ENCODE measurements around the gene TGFB3.

TGFB3 gene

GRCh38 chr14:75970989-75971388 is 10.8 kb downstream of the TGFB3 start:
- POLR2A ChIA-PET: no interaction called here
- DNase-seq (ENCODE audit: extremely low spot score): no peak
- TF ChIP-seq SP1 (IDR thresholded peaks at IDR 0.05): no peak
- no peak for TF ChIP-seq TARDBP (IDR thresholded peaks at IDR 0.05)
- TF ChIP-seq FOXK2 (IDR thresholded peaks at IDR 0.05): no peak
- TF ChIP-seq NFRKB (IDR thresholded peaks at IDR 0.05): no peak
- TF ChIP-seq ARNT (IDR thresholded peaks at IDR 0.05): no peak
- TF ChIP-seq FOXM1 (IDR thresholded peaks at IDR 0.05; ENCODE audit: borderline replicate concordance): no peak
- no peak for TF ChIP-seq CTBP1 (IDR thresholded peaks at IDR 0.05; ENCODE audit: borderline replicate concordance)
- TF ChIP-seq SUZ12 (IDR thresholded peaks at IDR 0.05): no peak
- TF ChIP-seq L3MBTL2 (conservative IDR thresholded peaks at IDR 0.05): no peak
- TF ChIP-seq ZNF384 (IDR thresholded peaks at IDR 0.05): no peak
- TF ChIP-seq LEF1 (IDR thresholded peaks at IDR 0.05; ENCODE audit: borderline replicate concordance): no peak
- TF ChIP-seq BHLHE40 (IDR thresholded peaks at IDR 0.05; ENCODE audit: borderline replicate concordance): no peak
- TF ChIP-seq HDGF (IDR thresholded peaks at IDR 0.05; ENCODE audit: borderline replicate concordance): no peak
- TF ChIP-seq ELF4 (IDR thresholded peaks at IDR 0.05): no peak
- CTCF ChIA-PET: interaction anchor here (0.6 kb wide), 1 partner anchor 260 kb away, joined by 6 read pairs; no protein-coding TSS in a partner anchor

GRCh38 chr14:75969891-75970290 is 11.9 kb downstream of the TGFB3 start:
- TF ChIP-seq FOXA1 (IDR thresholded peaks at IDR 0.05): no peak
- no peak for TF ChIP-seq L3MBTL2 (conservative IDR thresholded peaks at IDR 0.05)
- no peak for TF ChIP-seq ZNF384 (IDR thresholded peaks at IDR 0.05)
- peak; percentile 40; the same call in 1 of the 2 replicates for TF ChIP-seq PKNOX1 (IDR thresholded peaks at IDR 0.05)
- no peak for TF ChIP-seq ELF4 (IDR thresholded peaks at IDR 0.05)
- no peak for DNase-seq (ENCODE audit: extremely low spot score)
- POLR2A ChIA-PET: no interaction called here
- CTCF ChIA-PET: no interaction called here

GRCh38 chr14:75969126-75969525 is 12.7 kb downstream of the TGFB3 start:
- TF ChIP-seq FOXK2 (IDR thresholded peaks at IDR 0.05) (no peak), SP1 (IDR thresholded peaks at IDR 0.05) (no peak), LEF1 (IDR thresholded peaks at IDR 0.05; ENCODE audit: borderline replicate concordance) (no peak), CTBP1 (IDR thresholded peaks at IDR 0.05; ENCODE audit: borderline replicate concordance) (no peak), NFRKB (IDR thresholded peaks at IDR 0.05) (no peak), BHLHE40 (IDR thresholded peaks at IDR 0.05; ENCODE audit: borderline replicate concordance) (no peak), TARDBP (IDR thresholded peaks at IDR 0.05) (no peak), ARNT (IDR thresholded peaks at IDR 0.05) (no peak), FOXA1 (IDR thresholded peaks at IDR 0.05) (no peak), ELF4 (IDR thresholded peaks at IDR 0.05) (no peak), SUZ12 (IDR thresholded peaks at IDR 0.05) (no peak), HDGF (IDR thresholded peaks at IDR 0.05; ENCODE audit: borderline replicate concordance) (no peak), FOXM1 (IDR thresholded peaks at IDR 0.05; ENCODE audit: borderline replicate concordance) (no peak), ZNF384 (IDR thresholded peaks at IDR 0.05) (no peak), PKNOX1 (IDR thresholded peaks at IDR 0.05) (no peak), L3MBTL2 (conservative IDR thresholded peaks at IDR 0.05) (no peak)
- CTCF ChIA-PET: no interaction called here
- POLR2A ChIA-PET: no interaction called here
- no peak for DNase-seq (ENCODE audit: extremely low spot score)

DNA sequence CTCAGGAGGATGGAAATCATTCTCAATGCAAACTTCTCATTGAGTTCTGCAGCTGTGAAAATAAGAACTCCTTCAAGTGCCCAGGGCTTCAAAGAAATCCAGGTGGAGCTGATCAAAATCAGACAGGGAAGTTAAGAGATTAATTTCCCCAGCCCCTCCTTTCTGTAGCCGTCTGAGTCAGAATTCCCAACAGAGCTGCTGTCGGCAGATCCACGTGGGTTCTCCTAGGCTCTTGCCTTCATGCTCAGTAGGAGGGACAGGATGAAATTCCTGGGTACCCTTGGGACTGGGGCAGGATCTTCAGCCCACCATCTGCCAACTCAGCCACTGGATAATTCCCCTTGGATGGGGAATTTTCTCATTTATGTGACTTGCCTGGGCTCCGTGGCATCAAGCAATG is 13.3 kb downstream of the TGFB3 start:
- CTCF ChIA-PET: no interaction called here
- POLR2A ChIA-PET: no interaction called here
- DNase-seq (ENCODE audit: extremely low spot score): no peak
- TF ChIP-seq TARDBP (IDR thresholded peaks at IDR 0.05): no peak
- TF ChIP-seq L3MBTL2 (conservative IDR thresholded peaks at IDR 0.05): no peak
- TF ChIP-seq FOXK2 (IDR thresholded peaks at IDR 0.05): no peak
- TF ChIP-seq SUZ12 (IDR thresholded peaks at IDR 0.05): no peak
- TF ChIP-seq ELF4 (IDR thresholded peaks at IDR 0.05): no peak
- no peak for TF ChIP-seq PKNOX1 (IDR thresholded peaks at IDR 0.05)
- TF ChIP-seq SP1 (IDR thresholded peaks at IDR 0.05): no peak
- TF ChIP-seq HDGF (IDR thresholded peaks at IDR 0.05; ENCODE audit: borderline replicate concordance): no peak
- no peak for TF ChIP-seq ARNT (IDR thresholded peaks at IDR 0.05)
- no peak for TF ChIP-seq BHLHE40 (IDR thresholded peaks at IDR 0.05; ENCODE audit: borderline replicate concordance)
- TF ChIP-seq CTBP1 (IDR thresholded peaks at IDR 0.05; ENCODE audit: borderline replicate concordance): no peak
- no peak for TF ChIP-seq NFRKB (IDR thresholded peaks at IDR 0.05)
- no peak for TF ChIP-seq FOXA1 (IDR thresholded peaks at IDR 0.05)
- TF ChIP-seq ZNF384 (IDR thresholded peaks at IDR 0.05): no peak
- no peak for TF ChIP-seq LEF1 (IDR thresholded peaks at IDR 0.05; ENCODE audit: borderline replicate concordance)
- no peak for TF ChIP-seq FOXM1 (IDR thresholded peaks at IDR 0.05; ENCODE audit: borderline replicate concordance)

GRCh38 chr14:75967866-75968265 is 13.9 kb downstream of the TGFB3 start:
- DNase-seq (ENCODE audit: extremely low spot score): no peak
- POLR2A ChIA-PET: no interaction called here
- no peak for TF ChIP-seq FOXK2 (IDR thresholded peaks at IDR 0.05)
- no peak for TF ChIP-seq SUZ12 (IDR thresholded peaks at IDR 0.05)
- TF ChIP-seq TARDBP (IDR thresholded peaks at IDR 0.05): no peak
- no peak for TF ChIP-seq BHLHE40 (IDR thresholded peaks at IDR 0.05; ENCODE audit: borderline replicate concordance)
- no peak for TF ChIP-seq SP1 (IDR thresholded peaks at IDR 0.05)
- CTCF ChIA-PET: interaction anchor here (0.8 kb wide), 1 partner anchor 11 kb away, joined by 4 read pairs; no protein-coding TSS in a partner anchor

DNA sequence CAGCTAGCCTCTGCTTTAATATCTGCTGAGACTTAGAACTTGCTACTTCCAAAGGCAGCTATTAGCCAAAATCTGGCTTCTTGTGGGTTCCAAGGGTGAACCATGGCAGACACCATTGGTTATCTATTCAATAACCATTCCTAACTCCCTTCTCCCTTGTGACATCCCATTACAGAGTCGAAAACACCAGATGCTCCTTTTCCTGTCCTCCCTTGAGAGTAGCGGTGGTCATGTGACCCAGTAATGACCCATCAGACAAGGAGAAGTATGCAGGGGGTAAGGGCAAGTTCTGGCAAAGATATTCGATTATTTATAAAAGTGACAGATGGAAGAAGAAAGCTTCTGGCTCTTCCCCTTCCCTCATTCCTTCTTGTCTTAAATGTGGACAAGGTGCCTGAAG is 20.1 kb downstream of the TGFB3 start:
- POLR2A ChIA-PET: no interaction called here
- no peak for TF ChIP-seq PKNOX1 (IDR thresholded peaks at IDR 0.05)
- no peak for TF ChIP-seq NFRKB (IDR thresholded peaks at IDR 0.05)
- no peak for TF ChIP-seq HDGF (IDR thresholded peaks at IDR 0.05; ENCODE audit: borderline replicate concordance)
- TF ChIP-seq FOXA1 (IDR thresholded peaks at IDR 0.05): no peak
- TF ChIP-seq CTBP1 (IDR thresholded peaks at IDR 0.05; ENCODE audit: borderline replicate concordance): no peak
- TF ChIP-seq SP1 (IDR thresholded peaks at IDR 0.05): no peak
- no peak for TF ChIP-seq FOXK2 (IDR thresholded peaks at IDR 0.05)
- no peak for TF ChIP-seq ZNF384 (IDR thresholded peaks at IDR 0.05)
- TF ChIP-seq TARDBP (IDR thresholded peaks at IDR 0.05): no peak
- no peak for TF ChIP-seq ARNT (IDR thresholded peaks at IDR 0.05)
- no peak for TF ChIP-seq BHLHE40 (IDR thresholded peaks at IDR 0.05; ENCODE audit: borderline replicate concordance)
- TF ChIP-seq SUZ12 (IDR thresholded peaks at IDR 0.05): no peak
- no peak for TF ChIP-seq L3MBTL2 (conservative IDR thresholded peaks at IDR 0.05)
- no peak for TF ChIP-seq LEF1 (IDR thresholded peaks at IDR 0.05; ENCODE audit: borderline replicate concordance)
- TF ChIP-seq ELF4 (IDR thresholded peaks at IDR 0.05): no peak
- DNase-seq (ENCODE audit: extremely low spot score): no peak
- CTCF ChIA-PET: no interaction called here

All from HEK293T (cell line).